ENCODE results near the gene OSBPL9. TPM values are rescaled to one million over a fixed set of nuclear protein-coding genes. Genes with fewer than 3 reads are reported as not detected.

The OSBPL9 gene
- total and polyA plus RNA-seq, 2 experiments from 2014 or later, result 82.7 to 102 TPM

DNA sequence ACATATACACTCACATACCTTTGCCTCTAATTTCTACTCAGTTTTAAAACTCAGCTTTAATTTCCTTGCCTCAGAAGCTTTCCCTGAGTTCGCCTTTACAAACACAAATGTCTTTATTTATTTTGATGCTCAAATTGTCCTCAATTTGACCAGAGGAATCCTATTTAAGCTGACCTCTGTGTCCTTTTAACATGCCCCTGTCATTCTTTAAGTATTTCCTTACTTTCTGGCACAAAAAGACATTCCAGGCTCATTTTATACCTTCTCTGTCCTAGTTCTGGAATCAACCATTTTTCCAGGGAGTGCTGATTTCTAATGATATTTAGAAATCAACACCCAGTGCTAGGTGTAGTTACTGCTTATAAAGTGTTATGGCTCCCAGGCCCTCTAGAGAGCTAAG is 82.5 kb downstream of the OSBPL9 start:
- H3K27ac ChIP-seq (ENCODE audit: low read depth), result no peak overlapping the region
- no peaks in the 10 kb centered on the region for H3K27me3 ChIP-seq (ENCODE audit: insufficient read depth)
- H3K36me3 ChIP-seq (ENCODE audit: insufficient read depth), result no peaks in the 10 kb centered on the region
- H3K9me3 Mint-ChIP-seq, result peaks cover 3% of the 10 kb centered on the region; the same call in 2 of the 3 replicates
- DNase-seq (ENCODE audit: low spot score) (no peak), ATAC-seq (no peak)
- TF ChIP-seq CTCF (conservative IDR thresholded peaks at IDR 0.05; ENCODE audit: low read depth in 2 of 2), result no peak
- TF ChIP-seq CREB1 (CRISPR knock-in tag; IDR thresholded peaks at IDR 0.05; ENCODE audit: low read depth), result no peak
- TF ChIP-seq JUNB (IDR thresholded peaks at IDR 0.05; ENCODE audit: unreplicated experiment), result no peak
- no peak for TF ChIP-seq REST (IDR thresholded peaks at IDR 0.05; ENCODE audit: unreplicated experiment)
- no peak for TF ChIP-seq EZH2phosphoT487 (IDR thresholded peaks at IDR 0.05; ENCODE audit: unreplicated experiment)
- TF ChIP-seq ZNF331 (CRISPR knock-in tag; IDR thresholded peaks at IDR 0.05; ENCODE audit: low read depth), result no peak
- no peak for TF ChIP-seq POLR2AphosphoS5 (IDR thresholded peaks at IDR 0.05; ENCODE audit: low read depth)
- TF ChIP-seq STAT1 (IDR thresholded peaks at IDR 0.05; ENCODE audit: unreplicated experiment), result no peak
- no peak for TF ChIP-seq ZNF462 (CRISPR knock-in tag; IDR thresholded peaks at IDR 0.05)
- TF ChIP-seq ETS1 (IDR thresholded peaks at IDR 0.05), result no peak
- TF ChIP-seq ZNF114 (CRISPR knock-in tag; IDR thresholded peaks at IDR 0.05), result no peak
- TF ChIP-seq NANOG (IDR thresholded peaks at IDR 0.05; ENCODE audit: borderline replicate concordance), result no peak
- TF ChIP-seq EZH2 (IDR thresholded peaks at IDR 0.05; ENCODE audit: low read depth, unreplicated experiment), result no peak
- no peak overlapping the region for H3K4me3 ChIP-seq
- H3K4me3 Mint-ChIP-seq, result no peak overlapping the region
- H3K9me2 ChIP-seq (ENCODE audit: insufficient read depth), result no peaks in the 10 kb centered on the region
- H3K4me2 ChIP-seq, result no peak overlapping the region
- H3K4me1 Mint-ChIP-seq, result no peaks in the 10 kb centered on the region
- no peak overlapping the region for H3K27ac Mint-ChIP-seq
- no peaks in the 10 kb centered on the region; the same call in 2 of the 3 replicates for H3K36me3 Mint-ChIP-seq (ENCODE audit: low read depth)
- no peaks in the 10 kb centered on the region for H3F3A ChIP-seq (replicated peaks; ENCODE audit: low read depth)
- H4K20me1 ChIP-seq (replicated peaks; ENCODE audit: insufficient read depth), result peaks cover 3% of the 10 kb centered on the region; the same call in 1 of the 2 replicates
- no peaks in the 10 kb centered on the region for H3K4me1 ChIP-seq (ENCODE audit: insufficient read depth)
- H2AFZ ChIP-seq, result no peak overlapping the region
- H3K27me3 Mint-ChIP-seq (ENCODE audit: insufficient read depth, low read depth, poor library complexity), result no peaks in the 10 kb centered on the region
- H3K79me2 ChIP-seq (replicated peaks; ENCODE audit: insufficient read depth), result no peaks in the 10 kb centered on the region
